Midbrain (tissue), 1 donor: ENCODE results near the gene GLT6D1.
"Not testable (repeated sequence)": the region's sequence is repeated elsewhere in the genome, so short reads cannot be mapped to it uniquely, and the experiment has no call there.

Source experiments
- DNase-seq: peaks from one replicate; lab custom pipeline; 2025; lab: John Stamatoyannopoulos, UW

Gene GLT6D1

DNA sequence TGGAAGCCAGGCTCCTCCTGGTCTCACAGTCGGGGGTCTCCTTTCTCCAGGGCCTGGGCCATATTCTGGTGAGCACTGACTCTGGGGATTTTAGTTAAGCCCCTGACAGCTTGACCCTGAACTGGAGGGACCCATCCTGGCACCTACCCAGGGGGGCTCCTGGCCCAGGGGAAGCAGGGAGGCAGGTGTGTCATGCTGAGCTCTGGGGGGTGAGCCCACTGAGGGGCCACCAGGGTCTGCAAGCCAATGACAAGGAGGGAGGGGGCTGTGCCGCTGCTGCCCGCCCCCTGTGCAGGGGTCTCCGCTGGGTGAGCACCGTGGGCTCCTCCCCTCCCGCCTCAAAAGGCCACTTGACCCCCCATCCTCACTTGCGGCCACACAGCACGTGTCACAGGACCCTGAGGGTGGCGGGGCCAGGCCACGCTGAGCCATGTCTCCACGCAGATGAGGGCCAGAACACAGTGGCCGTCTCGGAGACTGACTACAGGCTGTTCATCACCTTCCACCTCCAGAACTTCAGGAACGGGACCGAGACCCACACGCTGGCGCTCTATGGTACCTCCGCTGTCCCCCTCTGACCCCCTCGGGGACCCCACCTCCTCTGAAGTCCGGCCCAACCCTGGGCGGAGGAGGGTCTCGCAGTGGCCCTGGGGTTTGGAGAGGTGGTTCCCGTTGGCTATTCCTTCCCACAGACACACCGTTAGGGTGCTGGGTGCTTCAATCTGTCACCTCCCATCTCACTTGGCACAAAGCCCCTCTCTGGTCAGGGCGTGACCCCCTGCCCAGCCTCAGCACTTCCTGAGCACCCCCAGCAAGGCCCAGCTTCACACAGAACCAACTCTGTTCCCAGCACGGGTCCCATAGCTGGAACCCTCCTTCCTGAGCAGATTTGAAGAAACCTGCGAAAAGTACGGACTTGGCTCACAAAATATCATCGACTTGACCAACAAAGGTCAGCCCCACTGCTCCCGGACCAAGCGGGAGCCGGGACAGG, 25.8 kb upstream of the GLT6D1 start:
- DNase-seq = no peak

DNA sequence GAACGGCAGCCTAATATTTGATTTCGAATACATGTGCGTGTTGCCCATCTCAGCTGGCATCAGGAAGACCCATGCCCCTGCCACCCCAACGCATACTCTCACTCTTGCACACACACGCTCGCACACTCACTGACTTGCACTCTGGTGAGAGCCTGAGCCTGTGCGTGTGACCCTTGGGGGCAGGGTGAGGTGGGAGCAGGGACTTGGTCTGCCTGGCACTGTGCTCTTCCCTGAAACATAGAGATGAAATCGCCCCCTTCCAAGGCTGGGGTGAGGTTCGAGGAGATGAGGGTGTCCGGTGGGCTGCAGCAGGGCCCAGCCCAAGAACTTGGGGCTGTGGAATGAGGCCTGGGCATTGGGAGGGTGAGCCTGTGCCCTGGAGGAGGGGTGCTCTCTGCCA, 24.9 kb upstream of the GLT6D1 start:
- no peak for DNase-seq

DNA sequence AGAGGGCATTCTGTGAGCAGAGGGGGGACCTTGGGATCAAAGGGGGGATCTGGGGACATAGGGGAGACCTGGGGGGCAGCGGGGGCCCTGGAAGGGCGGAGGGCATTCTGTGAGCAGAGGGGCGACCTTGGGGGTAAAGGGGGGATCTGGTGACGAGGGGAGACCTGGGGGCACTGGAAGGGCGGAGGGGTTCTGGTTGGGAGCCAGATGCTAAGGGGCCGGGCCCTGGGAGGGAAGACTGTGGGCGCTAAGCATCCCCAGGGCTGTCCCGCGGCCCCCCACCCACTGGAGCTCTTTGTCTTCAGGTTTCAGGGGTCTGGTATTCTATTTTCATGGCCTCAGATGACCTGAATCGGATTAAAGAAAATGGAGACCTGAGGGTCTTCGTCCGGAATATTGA, 24.5 kb upstream of the GLT6D1 start:
- no peak for DNase-seq

DNA sequence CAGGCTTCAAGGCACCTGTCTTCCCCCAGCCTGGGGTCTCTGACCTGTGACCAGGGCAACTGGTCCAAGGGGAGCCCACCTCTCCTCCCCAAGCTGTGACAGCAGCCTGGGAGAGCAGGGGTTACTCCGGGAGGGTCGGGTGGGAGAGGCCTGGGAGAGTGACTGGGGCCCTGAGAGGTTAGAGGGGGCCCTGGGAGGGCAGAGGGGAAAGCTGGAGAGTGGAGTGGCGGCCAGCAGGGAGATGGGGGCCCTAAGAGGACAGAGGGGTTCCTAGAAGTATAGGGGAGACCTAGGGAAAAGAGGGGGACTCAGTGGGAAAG, 24.1 kb upstream of the GLT6D1 start:
- DNase-seq = no peak

DNA sequence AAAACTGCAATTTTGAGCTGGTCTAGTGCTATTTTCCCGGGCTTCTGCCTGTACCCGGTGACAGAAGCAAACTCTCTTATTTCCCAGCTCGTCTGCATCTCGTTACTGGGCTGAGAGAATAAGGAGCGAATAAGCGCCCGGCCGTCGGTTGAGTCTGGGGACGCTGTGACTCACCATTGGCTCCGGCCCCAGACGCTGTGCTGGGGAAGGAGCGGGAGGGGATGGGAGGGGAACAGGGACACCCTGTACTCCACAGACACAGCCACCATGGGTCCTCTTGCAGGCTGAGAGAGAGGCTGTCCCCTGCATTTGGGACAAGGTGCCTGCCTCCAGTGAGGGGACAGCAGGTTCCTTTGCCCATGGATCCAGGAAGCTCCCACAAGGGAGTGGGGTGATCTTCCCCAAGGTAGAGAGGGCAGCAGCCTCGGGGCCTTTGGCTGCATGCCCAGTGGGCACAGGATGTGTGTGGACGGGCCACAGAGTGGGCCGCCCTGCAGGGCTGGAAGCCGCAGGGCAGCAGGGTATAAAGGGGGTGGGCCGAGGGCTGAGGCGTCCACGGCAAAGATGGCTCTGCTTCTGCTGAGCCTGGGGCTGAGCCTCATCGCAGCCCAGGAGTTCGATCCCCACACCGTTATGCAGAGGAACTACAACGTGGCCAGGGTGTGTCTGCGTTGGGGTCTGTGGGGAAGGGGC, 23.6 kb upstream of the GLT6D1 start, which contains the start of gene LCN9:
Gene LCN9, plus strand, starts transcription at position 552 of the 693 bp plus-strand sequence. Its CDS starts 13 bp downstream, at position 565.
- peak; percentile 28 for DNase-seq

DNA sequence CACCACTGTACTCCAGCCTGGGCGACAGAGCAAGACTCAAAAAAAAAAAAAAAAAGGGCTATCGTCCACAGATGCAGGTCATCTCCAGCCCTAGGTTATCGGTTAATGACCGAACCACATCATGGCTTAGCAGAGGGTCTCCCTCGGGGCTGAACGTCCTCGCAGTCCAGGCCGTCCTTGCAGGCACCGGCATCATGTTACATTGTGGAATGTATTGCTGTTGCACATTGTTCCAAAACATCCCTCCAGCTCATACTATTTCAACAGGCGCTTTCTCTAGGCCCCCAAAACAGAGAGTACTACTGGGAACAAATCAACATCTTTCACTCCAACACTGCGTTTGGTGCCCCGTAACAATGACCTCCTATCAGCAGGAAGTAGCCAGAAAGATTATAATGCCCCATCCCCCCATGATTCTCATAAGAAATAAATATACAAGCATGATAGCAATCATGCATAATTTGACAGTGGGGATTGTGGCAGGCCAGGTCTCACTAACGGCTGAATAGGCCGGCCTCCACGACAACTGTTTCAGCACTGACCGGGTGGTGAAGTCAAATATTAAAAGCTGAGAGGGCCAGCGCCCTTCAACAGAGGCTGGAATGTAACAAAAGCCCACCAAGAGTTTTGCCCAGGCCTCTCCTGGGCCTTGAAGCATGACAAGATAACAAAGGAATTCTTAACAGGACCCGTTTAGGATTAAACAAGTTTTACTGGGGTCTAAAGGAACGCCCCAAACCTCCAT, 22.6 kb upstream of the GLT6D1 start:
- no peak for DNase-seq

DNA sequence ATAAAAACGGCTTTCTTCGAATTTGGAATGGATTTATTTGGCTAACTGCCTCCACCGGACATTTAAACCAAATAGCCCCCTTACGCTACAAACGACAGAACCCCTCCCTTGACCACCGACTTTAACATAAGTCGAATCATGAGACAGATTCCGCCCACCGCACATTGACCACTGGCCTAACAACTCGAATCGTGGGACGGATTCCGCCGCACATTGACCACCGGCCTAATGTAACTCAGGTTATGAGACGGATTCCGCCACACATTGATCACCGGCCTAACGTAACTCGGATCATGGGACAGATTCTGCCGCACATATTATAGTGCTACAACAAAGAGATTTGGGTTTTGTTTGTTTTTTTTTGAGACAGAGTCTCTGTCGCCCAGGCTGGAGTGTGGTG, 21.1 kb upstream of the GLT6D1 start:
- DNase-seq = no peak

DNA sequence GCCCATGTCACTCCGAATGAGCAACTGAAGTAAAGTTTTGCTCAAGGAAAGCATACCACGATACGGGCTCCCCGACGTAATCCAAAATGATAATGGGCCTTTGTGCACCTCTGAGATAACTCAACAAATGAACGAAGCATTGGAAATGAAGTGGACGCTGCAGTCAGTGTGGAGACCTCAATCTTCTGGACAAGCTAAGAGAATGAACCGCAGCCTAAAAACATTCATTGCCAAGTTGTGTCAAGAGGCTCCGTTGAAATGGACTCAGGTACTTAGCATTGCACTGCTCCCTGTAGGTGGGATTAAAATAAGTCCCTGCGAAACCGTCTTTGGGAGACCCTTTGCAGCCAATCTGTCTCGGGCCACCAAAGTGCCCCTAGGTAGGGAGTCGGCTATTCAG, 19.9 kb upstream of the GLT6D1 start:
- DNase-seq = no peak

DNA sequence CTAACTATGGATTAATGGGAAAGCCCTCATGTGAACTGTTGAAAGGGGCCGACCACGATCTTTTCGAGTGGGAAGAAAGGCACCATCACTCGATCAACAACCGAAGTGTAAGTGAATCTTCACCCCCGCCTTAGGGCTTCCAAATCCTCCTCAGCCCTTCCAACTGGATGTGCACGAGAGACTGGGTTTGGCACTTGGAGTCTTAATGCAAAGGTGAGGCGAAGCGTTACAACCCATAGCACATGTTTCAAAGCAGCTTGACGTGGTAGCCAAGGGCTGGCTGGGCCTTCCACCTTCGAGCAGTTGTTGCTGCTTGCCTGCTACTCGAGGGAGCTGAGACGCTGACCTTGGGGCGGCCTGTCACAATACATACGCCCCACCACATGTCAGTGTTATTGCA, 18.1 kb upstream of the GLT6D1 start:
- DNase-seq = no peak

DNA sequence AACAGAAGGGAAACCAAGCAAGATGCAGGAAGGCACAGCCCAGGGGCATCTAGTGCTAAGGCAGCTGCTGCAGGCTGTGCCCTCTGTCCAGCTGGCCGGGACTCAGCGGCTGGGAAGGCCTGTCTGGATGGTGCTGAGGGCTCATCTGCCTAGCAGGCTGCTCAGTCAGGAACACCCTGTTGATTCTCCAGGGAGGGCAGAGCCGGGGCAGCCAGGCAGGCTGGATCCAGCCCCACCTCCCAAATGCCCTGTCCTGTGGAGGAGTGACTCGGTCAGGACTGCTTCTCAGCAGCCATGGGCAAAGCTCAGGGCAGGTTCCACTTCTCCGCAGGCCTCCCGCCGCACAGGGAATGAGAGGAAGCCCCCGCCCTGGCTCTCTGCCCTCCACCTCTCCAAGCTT, 16.0 kb upstream of the GLT6D1 start:
- DNase-seq = no peak

DNA sequence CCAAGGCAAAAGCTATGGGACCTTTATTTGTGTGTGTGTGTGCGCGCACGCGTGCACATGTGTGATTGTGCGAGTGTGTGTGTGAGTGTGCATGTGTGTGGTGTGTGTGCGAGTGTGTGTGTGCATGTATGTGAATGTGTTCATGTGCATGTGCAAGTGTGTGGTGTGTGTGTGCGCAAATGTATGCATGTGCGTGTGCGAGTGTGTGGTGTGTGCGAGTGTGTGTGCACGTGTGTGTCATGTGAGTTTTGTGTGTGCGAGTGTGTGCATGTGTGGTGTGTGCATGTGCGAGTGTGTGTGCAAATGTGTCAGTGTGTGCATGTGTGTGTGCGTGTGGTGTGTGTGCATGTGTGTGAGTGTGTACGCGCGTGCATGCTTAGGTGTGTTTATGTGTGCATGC, 11.1 kb upstream of the GLT6D1 start:
- no peak for DNase-seq

DNA sequence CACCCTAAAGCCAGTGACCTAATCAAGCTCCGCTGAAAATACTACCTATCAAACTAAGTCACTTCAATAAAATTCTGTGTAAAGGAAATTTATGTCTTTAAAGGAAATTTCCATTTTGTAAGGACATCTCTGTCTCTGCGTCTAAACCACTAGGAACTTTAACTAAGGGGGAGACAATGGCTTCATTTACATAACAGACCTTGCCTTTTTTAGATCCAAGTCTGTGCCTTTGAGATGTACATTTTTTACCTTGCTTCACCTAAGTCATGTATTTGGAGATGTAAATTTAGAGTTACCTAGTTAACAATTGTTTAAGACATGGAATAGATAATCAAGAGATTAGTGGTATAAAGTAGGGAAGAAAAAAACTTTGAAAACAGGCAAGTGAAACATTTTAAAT, 10.2 kb upstream of the GLT6D1 start:
- no peak for DNase-seq

DNA sequence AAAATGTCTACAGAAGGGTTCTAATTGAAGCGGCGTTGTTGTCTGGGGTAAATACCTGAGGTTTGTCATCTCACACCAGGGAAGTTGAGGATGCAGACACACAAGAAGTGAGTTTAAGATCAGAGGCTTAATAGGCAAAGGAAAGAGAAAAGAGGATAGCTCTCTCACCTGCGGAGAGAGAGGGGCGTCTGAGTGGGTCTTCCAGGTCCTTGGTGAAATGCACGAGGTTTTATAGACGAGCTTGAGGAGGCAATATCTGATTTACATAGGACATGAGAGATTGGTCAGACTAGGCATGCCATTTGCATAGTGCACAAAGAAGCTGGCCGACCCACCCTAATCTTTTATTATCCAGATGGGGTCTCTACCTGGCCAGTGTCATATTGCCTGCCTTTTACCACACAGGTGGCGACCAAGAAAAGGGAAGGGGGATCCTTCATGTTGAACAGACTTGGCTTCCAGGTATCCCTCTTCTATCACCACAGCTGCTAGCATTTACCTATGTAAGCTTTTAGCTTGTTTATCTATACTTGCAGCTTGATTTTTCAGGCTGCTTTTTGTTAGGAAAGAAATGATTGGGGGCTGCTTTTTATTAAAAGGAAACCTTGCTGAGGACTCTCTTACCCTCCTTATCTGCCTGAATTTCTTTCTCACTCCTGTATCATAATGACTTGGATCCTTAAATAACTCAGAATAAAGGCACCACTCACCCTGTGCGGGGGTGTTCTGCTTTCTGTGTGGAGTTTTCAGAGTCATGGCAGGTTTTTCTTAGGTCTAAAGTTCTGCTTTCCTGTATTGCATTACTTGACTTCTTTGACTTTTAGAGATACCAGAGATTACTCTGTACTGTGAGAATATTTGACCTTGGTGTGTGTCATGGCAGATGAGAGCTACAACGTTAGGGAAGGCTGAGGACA, 9.4 kb upstream of the GLT6D1 start:
- DNase-seq = no peak

DNA sequence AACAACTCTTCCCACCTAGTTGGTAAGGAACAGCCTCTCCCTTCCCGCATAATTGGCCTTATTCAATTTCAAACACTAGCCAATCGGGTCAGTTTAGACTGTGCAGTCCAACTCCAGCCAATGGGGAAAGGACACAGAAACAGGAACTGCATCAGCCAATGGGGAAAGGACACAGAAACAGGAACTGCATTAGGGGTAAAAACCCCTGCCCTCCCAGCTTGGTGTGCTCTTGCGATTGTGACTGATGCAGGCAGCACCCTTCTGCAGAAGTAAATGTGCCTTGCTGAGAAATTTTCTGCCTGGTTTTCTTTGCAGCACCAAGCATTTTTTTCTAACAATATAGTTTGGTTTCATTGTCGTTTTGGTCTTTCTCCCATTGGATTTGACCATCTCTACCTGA, 8.5 kb upstream of the GLT6D1 start:
- no peak for DNase-seq

DNA sequence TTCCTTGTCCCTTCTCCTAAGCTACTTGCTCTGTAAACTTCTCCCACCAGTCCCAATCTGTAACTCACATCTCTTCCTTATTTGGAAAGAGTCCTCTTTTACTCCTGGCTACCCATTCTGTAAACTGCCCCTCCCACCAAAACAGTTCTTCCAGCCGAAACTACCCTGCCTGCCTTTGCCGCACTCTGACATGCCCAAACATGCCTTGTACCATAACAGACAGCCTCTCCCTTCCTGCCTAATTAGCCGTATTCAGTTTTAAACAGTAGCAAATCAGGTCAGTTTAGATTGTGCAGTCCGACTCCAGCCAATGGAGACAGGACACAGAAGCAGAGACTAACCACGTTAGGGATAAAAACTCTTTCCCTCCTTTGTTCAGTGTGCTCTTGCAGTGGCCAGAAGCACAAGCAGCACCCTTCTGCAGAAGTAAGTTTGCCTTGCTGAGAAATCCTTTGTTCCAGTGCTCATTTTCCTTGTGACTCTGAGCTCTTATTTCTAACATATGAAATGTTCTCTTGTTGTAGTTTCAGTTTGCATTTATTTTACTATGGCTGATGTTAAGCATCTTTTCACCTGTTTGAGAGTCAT, 5.4 kb upstream of the GLT6D1 start:
- DNase-seq = no peak

DNA sequence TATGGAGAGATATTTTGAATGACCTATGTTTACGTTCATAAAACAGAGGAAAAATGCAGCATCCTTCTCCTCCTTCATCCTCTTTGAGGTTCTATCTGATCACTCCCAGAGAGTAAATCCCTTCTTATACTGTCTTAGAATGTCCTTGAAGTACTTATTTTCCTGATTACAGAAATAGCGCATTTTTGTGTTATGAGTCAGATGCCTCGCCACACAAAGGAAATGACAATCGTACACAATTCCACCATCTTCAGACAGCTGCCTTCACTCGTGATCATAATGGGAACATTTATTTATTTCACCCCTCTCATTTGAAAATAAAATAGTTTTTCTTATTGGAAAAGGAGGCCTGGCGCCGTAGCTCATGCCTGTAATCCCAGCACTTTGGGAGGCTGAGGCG, 2.4 kb upstream of the GLT6D1 start:
- DNase-seq = no peak

DNA sequence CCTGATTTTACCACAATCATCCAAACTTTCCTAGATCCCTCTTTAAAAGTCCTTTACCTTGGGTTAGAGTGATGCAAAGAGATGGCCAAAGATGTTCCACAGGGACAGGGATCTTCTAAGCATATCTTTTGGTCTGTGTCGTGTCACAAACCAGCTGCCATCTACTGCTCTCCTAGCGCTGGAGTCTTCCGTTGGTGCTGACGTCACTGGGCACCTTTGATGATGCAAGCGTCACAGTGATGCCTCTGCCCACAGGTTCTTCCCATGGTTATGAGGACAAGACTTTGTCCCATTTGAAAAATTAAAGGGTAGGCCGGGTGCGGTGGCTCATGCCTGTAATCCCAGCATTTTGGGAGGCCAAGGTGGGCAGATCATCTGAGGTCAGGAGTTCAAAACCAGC, 1.7 kb upstream of the GLT6D1 start:
- no peak for DNase-seq

DNA sequence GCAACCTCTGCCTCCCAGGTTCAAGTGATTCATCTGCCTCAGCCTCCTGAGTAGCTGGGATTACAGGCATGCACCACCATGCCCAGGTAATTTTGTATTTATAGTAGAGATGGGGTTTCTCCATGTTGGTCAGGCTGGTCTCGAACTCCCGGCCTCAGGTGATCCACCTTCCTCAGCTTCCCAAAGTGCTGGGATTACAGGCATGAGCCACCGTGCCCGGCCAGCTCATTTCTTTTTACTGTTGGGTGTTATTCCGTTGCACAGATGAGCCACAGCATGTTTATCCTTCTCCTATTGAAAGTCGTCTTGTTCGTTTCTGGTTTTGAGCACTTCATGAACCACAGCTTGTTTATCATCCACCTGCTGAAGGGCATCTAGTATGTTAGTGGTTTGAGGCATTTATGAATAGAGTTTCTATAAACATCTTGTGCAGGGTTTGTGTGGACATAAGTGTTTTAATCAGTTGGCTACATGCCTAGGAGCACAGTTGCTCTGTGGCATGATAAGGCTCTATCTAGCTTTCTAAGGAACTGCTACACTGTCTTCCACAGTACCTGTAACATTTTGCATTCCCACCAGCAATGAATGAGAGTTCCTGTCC, 2.3 kb downstream of the GLT6D1 start:
- not testable (repeated sequence) for DNase-seq

DNA sequence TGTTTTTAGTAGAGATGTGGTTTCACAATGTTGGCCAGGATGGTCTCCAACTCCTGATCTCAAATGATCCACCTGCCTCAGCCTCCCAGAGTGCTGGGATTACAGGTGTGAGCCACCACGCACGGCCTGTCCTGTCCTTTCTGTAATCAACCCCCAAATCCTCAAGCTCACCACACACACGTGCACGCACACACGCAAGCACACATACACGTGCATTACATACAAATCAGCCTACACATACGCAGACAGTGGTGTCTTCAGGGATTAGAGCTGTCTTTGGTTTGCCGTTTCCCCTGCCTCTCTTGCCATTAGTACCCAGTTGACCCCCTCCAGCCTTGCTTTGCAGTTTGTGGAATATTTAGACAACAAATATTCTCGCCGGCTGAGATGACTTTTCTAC, 6.5 kb downstream of the GLT6D1 start:
- DNase-seq = no peak

DNA sequence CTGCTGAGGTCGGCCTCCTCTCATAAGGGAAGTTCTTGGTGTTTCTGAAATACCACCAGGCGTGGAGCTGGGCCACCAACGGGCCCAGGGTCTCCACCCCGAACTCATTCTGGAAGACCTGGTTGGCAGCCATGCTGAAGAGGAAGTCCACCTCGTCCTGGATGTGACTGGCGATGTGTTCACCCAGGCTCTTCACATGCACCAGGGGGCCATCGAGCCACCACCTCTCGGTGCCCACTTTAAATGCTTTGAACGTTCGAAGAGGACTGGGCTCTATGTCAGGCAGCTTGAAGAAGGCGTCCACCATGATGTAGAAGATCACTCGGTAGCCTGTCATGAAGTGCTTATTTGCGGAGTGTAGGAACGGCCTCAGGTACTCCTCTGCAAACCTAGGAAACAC, 15.1 kb downstream of the GLT6D1 start:
- no peak for DNase-seq
